GM12878 (cell line): ENCODE results near the gene RCE1. TPM values are rescaled to one million over a fixed set of nuclear protein-coding genes. Genes with fewer than 3 reads are reported as not detected.
A peak's percentile ranks its signal among the peaks of the same experiment; 100 is the strongest.

ENCODE experiments used
- IKZF1 ChIP-seq: fragments of 450-650 bp; conservative IDR thresholded peaks from 2 replicates; pipeline ENCODE4 v1.6.1; 2017; ENCODE audit warnings: antibody characterized with exemption, mild to moderate bottlenecking
- NR2F1 ChIP-seq: fragments of 450-650 bp; conservative IDR thresholded peaks from 2 replicates; pipeline ENCODE4 v1.6.1; 2017; ENCODE audit warnings: mild to moderate bottlenecking
- RAD21 ChIP-seq: IDR thresholded peaks from 2 replicates; pipeline ENCODE4 v1.6.1; 2011; ENCODE audit warnings: mild to moderate bottlenecking, low read depth, low read length, moderate library complexity; ENCODE audit not compliant: insufficient read depth
- RUNX3 ChIP-seq: IDR thresholded peaks from 2 replicates; pipeline ENCODE4 v1.6.1; 2012; ENCODE audit warnings: low read length, inconsistent platforms
- YY1 ChIP-seq: IDR thresholded peaks from 2 replicates; pipeline ENCODE4 v1.6.1; 2011; ENCODE audit warnings: low read depth, mild to moderate bottlenecking, low read length
- polyA plus RNA-seq, 11 experiments: library from polyadenylated mRNA; depleted of rRNA in 4 of 11; unstranded in 6 of 11; stranded (reverse) in 5 of 11; fragments of >200 nt; fragmentation: Nextera tagmentation in 4 of 11; fragmentation: Illumina TruSeq in 1 of 11; extraction: Ambion mirVana in 4 of 11; extraction: Trizol in 1 of 11; gene quantifications; 1 replicate in 1 of 11; 2 replicates in 10 of 11; pipeline versions ENCODE4 v1.2.1 to v1.2.3, GENCODE V29; 2011 to 2016; ENCODE audit warnings: inconsistent platforms in 2 of 11, missing spikeins in 2 of 11, low read depth in 1 of 11
- total RNA-seq, 4 experiments: library from RNA; depleted of rRNA in 3 of 4; stranded (reverse); fragments of >200 nt in 3 of 4; fragmentation: Illumina TruSeq in 1 of 4; extraction: Trizol in 1 of 4; gene quantifications; 2 replicates each; pipeline versions ENCODE4 v1.2.1 to v1.2.3, GENCODE V29; 2013 to 2021
- TF ChIP-seq, protein P1 (sequence below): fragments of 450-650 bp; IDR thresholded peaks from 2 replicates; pipeline ENCODE4 v1.6.1; 2017; ENCODE audit warnings: antibody characterized with exemption, mild to moderate bottlenecking, moderate library complexity
- TF ChIP-seq, protein P2 (sequence below): IDR thresholded peaks from 2 replicates; pipeline ENCODE4 v1.6.1; 2011; ENCODE audit warnings: mild to moderate bottlenecking, low read depth, low read length, moderate library complexity; ENCODE audit not compliant: insufficient replicate concordance

The RCE1 gene
- total and polyA plus RNA-seq, 10 of the 15 experiments (the other 5 are each of a cell fraction or from before 2014, with no cell fraction given), result 0.79 to 32.9 (median 16.4) TPM

- peak; percentile 37; the same call in 1 of the 2 replicates for TF ChIP-seq NR2F1
- TF ChIP-seq IKZF1, result peak; percentile 36; the same call in 1 of the 2 replicates
- TF ChIP-seq, protein P1, sequence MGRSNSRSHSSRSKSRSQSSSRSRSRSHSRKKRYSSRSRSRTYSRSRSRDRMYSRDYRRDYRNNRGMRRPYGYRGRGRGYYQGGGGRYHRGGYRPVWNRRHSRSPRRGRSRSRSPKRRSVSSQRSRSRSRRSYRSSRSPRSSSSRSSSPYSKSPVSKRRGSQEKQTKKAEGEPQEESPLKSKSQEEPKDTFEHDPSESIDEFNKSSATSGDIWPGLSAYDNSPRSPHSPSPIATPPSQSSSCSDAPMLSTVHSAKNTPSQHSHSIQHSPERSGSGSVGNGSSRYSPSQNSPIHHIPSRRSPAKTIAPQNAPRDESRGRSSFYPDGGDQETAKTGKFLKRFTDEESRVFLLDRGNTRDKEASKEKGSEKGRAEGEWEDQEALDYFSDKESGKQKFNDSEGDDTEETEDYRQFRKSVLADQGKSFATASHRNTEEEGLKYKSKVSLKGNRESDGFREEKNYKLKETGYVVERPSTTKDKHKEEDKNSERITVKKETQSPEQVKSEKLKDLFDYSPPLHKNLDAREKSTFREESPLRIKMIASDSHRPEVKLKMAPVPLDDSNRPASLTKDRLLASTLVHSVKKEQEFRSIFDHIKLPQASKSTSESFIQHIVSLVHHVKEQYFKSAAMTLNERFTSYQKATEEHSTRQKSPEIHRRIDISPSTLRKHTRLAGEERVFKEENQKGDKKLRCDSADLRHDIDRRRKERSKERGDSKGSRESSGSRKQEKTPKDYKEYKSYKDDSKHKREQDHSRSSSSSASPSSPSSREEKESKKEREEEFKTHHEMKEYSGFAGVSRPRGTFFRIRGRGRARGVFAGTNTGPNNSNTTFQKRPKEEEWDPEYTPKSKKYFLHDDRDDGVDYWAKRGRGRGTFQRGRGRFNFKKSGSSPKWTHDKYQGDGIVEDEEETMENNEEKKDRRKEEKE, result no peak
- TF ChIP-seq, protein P2, sequence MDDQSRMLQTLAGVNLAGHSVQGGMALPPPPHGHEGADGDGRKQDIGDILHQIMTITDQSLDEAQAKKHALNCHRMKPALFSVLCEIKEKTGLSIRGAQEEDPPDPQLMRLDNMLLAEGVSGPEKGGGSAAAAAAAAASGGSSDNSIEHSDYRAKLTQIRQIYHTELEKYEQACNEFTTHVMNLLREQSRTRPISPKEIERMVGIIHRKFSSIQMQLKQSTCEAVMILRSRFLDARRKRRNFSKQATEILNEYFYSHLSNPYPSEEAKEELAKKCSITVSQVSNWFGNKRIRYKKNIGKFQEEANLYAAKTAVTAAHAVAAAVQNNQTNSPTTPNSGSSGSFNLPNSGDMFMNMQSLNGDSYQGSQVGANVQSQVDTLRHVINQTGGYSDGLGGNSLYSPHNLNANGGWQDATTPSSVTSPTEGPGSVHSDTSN, result no peak
- 0 out of 2 replicates have a peak, but pooled peaks have one; percentile 45 for TF ChIP-seq YY1
- no peak for TF ChIP-seq RUNX3
- TF ChIP-seq RAD21, result peak; percentile 71
These were observed 40.0 kb downstream of the RCE1 start (continued) for GRCh38 chr11:66883016-66883965.
